Peyer's patch (tissue), 4 donors: ENCODE data around the gene LMBR1.

Experiments used
- POLR2A ChIP-seq, 2 donors: fragments of 450-650 bp; IDR thresholded peaks; one replicate each; pipeline ENCODE4 v1.5.1; 2017; ENCODE audit warnings: antibody characterized with exemption in 2 of 2, mild to moderate bottlenecking in 2 of 2, moderate library complexity in 2 of 2
- TF ChIP-seq, protein P1 (sequence below), 6 experiments: fragments of 450-650 bp in 4 of 6; fragments of 200-600 bp in 2 of 6; sonication (generic) in 1 of 6; IDR thresholded peaks; one replicate each; pipeline ENCODE4 v1.5.1; 2017 to 2019; ENCODE audit warnings: antibody characterized with exemption in 6 of 6, mild to moderate bottlenecking in 3 of 6, moderate library complexity in 1 of 6

DNA sequence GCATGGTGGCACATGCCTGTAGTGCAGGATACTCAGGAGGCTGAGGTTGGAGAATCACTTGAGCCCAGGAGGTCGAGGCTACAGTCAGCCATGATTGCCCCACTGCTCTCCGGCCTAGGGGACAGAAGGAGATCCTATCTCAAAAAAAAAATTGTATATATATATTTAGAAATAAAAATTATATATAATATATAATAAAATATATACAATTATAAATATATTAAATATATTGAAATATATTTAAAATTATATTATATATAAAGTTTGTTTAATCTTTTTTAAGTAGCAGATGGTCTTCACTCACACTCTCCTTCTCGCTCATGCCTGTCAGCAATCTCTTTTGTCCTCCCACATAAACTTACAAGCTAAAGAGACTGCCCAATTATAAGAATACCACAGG is 58.5 kb downstream of the LMBR1 start:
- TF ChIP-seq, protein P1, sequence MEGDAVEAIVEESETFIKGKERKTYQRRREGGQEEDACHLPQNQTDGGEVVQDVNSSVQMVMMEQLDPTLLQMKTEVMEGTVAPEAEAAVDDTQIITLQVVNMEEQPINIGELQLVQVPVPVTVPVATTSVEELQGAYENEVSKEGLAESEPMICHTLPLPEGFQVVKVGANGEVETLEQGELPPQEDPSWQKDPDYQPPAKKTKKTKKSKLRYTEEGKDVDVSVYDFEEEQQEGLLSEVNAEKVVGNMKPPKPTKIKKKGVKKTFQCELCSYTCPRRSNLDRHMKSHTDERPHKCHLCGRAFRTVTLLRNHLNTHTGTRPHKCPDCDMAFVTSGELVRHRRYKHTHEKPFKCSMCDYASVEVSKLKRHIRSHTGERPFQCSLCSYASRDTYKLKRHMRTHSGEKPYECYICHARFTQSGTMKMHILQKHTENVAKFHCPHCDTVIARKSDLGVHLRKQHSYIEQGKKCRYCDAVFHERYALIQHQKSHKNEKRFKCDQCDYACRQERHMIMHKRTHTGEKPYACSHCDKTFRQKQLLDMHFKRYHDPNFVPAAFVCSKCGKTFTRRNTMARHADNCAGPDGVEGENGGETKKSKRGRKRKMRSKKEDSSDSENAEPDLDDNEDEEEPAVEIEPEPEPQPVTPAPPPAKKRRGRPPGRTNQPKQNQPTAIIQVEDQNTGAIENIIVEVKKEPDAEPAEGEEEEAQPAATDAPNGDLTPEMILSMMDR (IDR thresholded peaks at IDR 0.05), result no peak
- no peak for TF ChIP-seq POLR2A (IDR thresholded peaks at IDR 0.05)
